ELR (cell line): ENCODE measurements around the gene JSRP1.
A peak's percentile ranks its signal among the peaks of the same experiment; 100 is the strongest.

Source experiments
- DNase-seq: peaks from one replicate; pipeline ENCODE4 v3.0.0-alpha.2; 2015; ENCODE audit warnings: low read depth

JSRP1 gene

GRCh38 chr19:2232286-2233151 is 23.7 kb downstream of the JSRP1 start:
- no peak for DNase-seq

- DNase-seq: no peak
Observed at GRCh38 chr19:2231621-2232221, 24.5 kb downstream of the JSRP1 start.

DNA sequence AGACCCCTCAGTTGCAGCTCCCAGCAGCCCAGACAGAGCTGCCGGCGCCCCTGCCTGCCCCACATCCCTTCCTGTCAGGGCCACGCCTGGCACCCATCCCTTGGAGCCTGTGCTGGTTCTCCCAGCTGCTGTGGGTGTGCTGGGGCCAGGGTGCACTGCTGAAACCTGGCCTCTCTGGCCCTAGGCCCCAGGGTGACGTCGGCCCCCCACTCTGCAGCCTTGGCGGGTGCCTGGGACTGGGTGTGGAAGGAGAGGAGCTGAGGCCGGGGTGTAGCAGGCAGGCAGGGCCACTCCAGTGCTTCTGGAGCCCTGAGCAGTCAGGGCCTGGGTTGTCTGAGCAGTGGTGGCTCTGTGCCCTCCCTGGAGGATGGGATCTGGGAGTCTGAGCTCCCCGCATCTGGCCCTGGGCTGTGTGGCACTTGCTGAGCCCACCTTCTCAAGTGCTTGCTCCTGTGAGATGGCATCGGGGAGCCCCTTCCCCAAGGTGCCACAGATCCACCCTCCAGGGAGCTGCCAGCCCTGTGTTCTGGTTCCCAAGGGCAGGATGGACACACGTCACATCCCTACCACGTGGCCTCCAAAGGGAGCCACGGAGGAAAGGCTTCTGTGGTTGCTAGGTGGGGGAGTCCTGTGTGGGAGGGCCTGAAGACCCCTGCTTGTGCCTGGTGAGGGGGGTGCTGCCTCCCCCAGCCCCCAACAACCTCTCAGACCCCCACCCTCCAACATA is 25.2 kb downstream of the JSRP1 start:
- DNase-seq: no peak

GRCh38 chr19:2230033-2230531 is 26.1 kb downstream of the JSRP1 start:
- DNase-seq: no peak

- no peak for DNase-seq
Observed at GRCh38 chr19:2229103-2230032, 26.8 kb downstream of the JSRP1 start.

DNA sequence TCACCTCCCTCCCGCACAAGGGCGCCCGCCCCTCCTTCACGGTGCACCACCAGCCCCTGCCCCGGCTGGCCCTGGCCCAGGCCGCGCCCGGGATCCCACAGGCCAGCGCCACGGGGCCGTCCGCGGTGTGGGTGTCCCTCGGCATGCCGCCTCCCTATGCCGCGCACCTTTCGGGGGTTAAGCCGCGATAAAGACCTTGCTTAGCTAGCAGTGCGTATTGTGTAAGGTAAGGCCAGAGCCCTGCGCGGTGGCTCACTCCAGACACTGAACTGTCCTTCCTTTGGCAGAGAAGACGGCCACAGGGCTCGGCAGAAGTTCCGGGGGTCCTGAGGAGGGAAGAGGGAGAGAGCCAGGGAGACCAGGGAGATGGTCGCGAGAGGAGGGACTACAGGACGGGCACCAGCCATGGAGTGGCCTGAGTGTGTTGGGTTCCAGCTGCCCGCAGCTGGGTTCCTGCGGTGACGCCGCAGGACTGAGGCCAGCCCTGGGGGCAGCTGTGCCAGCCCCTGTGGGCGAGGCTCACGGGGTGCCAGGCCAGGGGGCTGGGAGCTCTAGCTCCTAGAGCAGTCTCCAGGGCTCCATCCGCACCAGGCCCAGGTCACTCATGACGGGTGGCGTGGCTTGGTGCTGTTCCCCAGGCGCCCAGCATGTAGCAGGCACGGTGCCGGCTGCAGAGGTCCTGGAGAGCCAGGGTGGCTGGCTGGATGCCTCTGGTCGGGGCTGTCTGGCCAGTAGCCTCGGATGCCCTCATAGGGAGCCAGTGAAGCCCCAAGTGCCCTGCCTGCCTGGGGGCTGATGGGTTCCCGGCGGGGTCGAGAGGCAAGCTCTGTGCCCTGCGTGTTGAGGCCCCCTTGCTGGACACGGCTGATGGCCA is 27.8 kb downstream of the JSRP1 start:
- DNase-seq: no peak

DNA sequence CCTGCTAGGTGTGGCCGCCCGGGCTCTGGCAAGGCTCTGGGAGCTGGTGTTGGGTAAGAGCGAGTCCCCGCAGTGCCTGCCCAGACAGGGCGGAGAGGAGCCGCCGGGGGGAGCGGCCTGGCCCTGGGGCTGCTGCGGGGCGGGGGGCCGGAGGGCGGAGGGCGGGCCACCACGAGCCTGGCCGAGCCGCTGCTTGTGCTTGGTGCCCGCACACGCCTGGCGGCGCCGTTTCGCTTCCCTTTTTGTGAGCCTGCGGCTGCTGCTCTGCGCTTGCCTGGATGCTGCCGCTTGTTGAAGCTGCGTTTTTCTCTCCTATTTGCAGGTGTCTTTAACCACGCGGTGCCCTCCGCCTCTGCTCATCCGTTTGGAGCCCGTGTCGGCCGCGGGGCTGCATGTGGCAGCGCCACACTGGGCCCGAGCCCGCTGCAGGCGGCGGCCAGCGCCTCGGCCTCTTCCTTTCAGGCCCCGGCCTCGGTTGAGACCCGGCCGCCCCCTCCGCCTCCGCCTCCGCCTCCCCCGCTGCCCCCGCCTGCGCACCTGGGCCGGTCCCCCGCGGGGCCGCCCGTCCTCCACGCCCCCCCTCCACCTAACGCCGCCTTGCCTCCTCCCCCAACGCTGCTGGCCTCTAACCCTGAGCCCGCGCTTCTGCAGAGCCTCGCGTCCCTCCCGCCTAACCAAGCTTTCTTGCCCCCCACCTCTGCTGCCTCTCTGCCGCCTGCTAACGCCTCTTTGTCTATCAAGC is 28.6 kb downstream of the JSRP1 start:
- DNase-seq: no peak

DNA sequence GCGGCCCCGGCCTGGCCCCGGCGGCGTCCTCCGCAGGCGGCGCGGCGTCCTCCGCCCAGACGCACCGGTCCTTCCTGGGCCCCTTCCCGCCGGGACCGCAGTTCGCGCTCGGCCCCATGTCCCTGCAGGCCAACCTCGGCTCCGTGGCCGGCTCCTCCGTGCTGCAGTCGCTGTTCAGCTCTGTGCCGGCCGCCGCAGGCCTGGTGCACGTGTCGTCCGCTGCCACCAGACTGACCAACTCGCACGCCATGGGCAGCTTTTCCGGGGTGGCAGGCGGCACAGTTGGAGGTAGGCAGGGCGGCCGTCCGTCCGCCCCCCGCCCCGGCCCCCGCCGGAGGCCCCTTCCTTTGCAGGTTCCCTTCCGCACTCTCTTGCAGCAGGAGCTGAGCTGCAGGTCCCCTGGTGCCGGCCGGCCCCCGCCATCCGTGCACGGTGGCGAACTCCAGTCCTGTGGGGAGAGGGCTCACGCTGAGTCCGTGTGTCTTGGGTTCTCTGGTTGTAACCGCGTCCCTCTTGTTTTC is 29.3 kb downstream of the JSRP1 start:
- DNase-seq: no peak

GRCh38 chr19:2226051-2226839 is 30.0 kb downstream of the JSRP1 start:
- no peak for DNase-seq

DNA sequence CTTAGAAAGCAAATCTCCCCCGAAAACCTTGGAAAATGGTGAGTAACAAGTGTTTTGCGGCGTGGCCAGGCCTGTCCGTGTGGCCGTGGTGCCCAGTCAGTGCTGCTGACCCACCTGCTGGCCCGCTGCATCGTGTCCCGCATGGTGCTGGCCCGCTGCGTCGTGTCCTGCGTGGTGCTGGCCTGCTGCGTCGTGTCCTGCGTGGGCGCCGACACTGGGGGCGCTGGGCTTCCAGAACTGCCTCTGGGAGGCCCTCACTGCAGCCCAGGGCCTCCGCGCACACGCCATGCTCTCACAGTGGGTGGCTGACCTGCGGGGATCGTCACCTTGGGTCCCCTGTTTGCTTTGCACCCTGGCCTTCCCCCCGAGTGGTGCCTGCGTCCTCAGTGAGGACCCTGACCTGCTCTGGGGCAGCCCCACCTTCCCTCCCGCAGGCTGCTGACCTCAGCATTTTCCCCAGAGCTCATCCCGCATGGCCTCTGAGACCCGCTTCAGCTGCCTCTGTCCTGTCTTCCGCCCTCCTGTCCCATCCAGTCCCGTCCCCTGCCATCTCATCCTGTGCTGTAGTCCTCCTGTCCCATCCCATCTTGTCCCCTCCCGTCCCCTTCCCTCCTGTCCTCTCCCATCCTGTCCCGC is 30.7 kb downstream of the JSRP1 start:
- DNase-seq: no peak

DNA sequence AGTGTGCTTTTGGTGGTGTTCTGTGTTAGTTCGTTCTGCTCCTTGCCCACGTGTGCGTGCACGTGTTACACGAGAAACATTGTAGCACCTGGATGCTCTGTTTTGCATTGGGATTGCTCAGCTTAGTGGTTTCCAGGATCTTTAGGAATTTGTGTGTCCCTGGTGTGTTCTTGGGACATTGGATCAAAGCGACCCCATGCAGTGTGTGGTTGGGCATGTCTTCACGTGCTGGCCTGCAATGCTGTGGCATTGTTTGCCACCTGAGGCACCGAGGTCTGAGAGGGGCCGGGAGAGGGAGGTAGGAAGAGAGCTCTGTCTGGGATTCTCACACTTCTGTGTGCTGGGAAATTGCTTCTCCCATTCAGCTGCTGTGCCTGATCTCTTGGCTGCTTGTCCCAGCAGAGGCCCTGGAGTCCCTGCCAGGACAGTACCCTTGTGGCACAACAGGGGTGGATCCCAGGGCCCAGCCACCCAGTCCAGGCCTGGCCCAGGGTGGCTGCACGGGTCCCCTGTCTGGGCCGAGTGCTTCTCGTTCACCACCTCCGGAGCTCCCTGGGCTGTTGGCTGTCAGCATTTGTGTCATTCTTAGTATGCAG is 31.4 kb downstream of the JSRP1 start:
- no peak for DNase-seq

- DNase-seq: no peak
Observed at GRCh38 chr19:2223959-2224358, 32.3 kb downstream of the JSRP1 start.

DNA sequence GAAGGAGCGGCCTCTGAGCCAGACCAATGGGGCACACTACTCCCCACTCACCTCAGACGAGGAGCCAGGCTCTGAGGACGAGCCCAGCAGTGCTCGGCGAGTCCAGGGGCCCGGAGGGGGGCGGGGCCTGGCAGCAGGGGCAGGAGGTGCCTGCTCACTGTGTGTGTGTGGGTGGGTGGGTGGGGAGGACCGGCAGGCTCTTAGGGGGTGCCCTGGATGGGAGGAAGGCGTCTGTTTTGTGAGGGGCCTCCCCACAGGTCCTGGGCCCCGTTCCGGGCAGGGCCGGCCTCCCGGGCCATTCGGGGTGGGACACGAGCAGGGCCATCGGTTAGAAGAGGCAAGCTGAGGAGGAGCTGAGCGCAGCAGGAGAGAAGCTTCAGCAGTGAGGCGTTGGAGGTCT is 32.8 kb downstream of the JSRP1 start:
- no peak for DNase-seq

DNA sequence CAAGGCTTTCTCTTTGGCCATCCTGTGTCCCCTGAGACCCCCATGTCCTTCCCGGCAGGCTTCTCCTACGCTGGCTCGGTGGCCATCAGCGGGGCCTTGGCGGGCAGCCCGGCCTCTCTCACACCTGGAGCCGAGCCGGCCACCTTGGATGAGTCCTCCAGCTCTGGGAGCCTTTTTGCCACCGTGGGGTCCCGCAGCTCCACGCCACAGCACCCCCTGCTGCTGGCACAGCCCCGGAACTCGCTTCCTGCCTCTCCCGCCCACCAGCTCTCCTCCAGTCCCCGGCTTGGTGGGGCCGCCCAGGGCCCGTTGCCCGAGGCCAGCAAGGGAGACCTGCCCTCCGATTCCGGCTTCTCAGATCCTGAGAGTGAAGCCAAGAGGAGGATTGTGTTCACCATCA is 34.3 kb downstream of the JSRP1 start:
- no peak for DNase-seq

- DNase-seq: peak; percentile 82
Observed at GRCh38 chr19:2221250-2221831, 34.9 kb downstream of the JSRP1 start.

DNA sequence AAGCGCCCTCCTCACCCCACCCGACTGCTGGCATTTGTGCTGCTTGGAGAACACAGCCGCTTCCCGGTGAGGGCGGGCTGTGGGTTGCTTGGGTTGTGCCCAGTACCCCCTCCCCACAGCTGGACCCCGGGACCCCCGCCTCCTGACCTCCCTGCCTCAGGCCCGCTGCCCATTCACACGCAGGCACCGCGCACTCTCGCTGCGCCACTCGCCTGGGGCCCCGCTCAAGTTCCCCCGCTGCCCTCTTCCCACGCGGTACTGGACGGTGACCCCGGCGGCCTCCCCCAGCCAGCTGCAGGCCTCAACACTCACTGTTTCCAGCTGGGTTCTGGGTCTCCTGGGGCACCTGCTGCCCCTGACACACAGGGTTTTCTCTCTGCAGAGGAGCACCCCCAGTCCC is 36.5 kb downstream of the JSRP1 start:
- DNase-seq: no peak

- no peak for DNase-seq
Observed at GRCh38 chr19:2217591-2217990, 38.6 kb downstream of the JSRP1 start.
